Brain microvascular endothelial cell (primary cell): ENCODE results near the gene SF3A1.

Source experiments
- DNase-seq: peaks from one replicate; pipeline ENCODE4 v3.0.0-alpha.2; 2020
- H3K27ac ChIP-seq: fragments of 250-450 bp; sonication (Bioruptor Pico); 2 replicates; pipeline ENCODE4 v1.5.1; 2020; ENCODE audit warnings: mild to moderate bottlenecking, moderate library complexity
- H3K27me3 ChIP-seq: fragments of 250-450 bp; sonication (Bioruptor Pico); replicated peaks from 2 replicates; pipeline ENCODE4 v1.5.1; 2020; ENCODE audit warnings: mild to moderate bottlenecking
- H3K36me3 ChIP-seq: fragments of 250-450 bp; sonication (Bioruptor Pico); replicated peaks from 2 replicates; pipeline ENCODE4 v1.5.1; 2020; ENCODE audit warnings: mild to moderate bottlenecking
- H3K4me3 ChIP-seq: 2 replicates; pipeline ENCODE4 v1.5.1; 2011; ENCODE audit warnings: low read depth, mild to moderate bottlenecking, control low read depth, low read length, moderate library complexity
- CTCF ChIP-seq: IDR thresholded peaks from 2 replicates; pipeline ENCODE4 v1.5.1; 2011; ENCODE audit warnings: low read depth, mild to moderate bottlenecking, moderate library complexity, low read length, control low read depth, inconsistent platforms; ENCODE audit errors: missing control alignments
- in situ Hi-C: cut with HindIII; loops from 2 replicates; pipeline ENCODE4 v1.10.0; 2017; ENCODE audit warnings: low sequenced_read_pairs, low pct_ligation_motif_present

Gene SF3A1

GRCh38 chr22:30287648-30288418 is 68.9 kb downstream of the SF3A1 start:
- peak overlapping the region; percentile 73 for H3K4me3 ChIP-seq
- in situ Hi-C loops, result no loop called here
- H3K36me3 ChIP-seq, result peaks cover 11% of the 10 kb centered on the region
- peak; percentile 81 for DNase-seq
- no peaks in the 10 kb centered on the region for H3K27me3 ChIP-seq
- TF ChIP-seq CTCF, result peak; percentile 67
- H3K27ac ChIP-seq, result no peak overlapping the region

DNA sequence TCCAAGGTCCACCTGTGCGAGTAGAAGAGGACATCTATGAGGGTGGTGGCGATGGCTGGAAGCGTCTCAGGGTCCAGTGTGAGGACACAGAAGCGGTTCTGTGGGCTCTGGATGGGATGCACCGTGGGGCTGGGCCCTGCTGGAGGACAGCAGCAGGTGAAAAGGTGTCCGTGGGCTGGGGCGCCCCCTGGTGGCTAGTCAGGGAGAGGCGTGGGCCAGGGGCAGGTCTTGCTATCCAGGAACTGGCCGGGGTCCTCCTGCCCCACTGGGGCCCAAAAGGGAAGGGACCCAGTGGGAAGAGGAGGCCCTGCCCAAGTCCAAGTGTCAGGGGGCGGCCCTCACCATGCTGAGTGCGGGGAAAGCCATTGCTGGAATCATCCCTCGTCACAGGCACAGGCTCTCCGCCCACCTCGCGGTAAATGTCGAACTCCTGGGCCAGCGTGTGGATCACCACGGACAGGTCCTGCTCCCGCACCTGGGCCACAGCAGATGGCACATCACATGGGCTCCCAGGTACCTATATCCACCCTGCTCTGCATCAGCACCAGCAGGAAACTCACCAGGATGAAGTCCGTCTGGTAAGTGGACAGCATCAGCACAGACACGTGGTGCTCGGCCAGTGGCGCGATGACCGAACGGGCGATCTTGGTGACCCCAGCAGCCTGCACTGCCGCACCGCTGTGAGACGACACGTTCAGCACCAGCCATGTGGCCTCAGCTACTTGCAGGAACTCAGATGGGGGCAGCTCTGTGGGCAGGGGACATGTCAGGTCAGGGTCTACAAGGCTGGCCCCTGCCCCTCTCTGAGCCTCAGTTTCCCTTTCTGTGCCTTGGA is 69.7 kb downstream of the SF3A1 start:
- DNase-seq, result peak; percentile 45
- TF ChIP-seq CTCF, result peak; percentile 95
- Histone ChIP-seq H3K4me3 (no peak overlapping the region), H3K27ac (no peak overlapping the region), H3K36me3 (peaks cover 3% of the 10 kb centered on the region), H3K27me3 (no peaks in the 10 kb centered on the region)
- in situ Hi-C loops, result no loop called here

DNA sequence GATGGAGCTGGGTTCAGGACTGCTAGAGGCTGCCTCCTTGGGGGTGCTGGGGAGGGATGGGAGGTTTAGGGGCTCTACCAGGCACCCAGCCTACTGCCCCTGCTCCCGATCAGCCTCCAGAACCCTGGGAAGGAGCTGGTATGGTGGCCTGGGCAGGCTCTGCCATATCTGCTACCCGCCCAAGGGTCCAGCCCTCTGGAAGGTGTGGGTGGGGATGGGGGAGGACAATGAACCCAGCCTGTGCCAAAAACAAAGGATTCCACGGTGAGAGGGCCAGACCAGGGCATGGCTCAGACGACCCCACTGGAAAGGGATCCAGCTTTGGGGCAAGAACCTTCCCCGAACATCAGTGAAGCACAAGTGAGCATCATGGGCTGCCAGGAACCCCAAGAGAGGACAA is 70.4 kb downstream of the SF3A1 start:
- Histone ChIP-seq H3K27me3 (no peaks in the 10 kb centered on the region), H3K27ac (no peak overlapping the region), H3K36me3 (no peaks in the 10 kb centered on the region), H3K4me3 (no peak overlapping the region)
- DNase-seq, result no peak
- TF ChIP-seq CTCF, result no peak
- in situ Hi-C loops, result no loop called here

- H3K27ac ChIP-seq, result no peak overlapping the region
- TF ChIP-seq CTCF, result no peak
- no peaks in the 10 kb centered on the region for H3K36me3 ChIP-seq
- in situ Hi-C loops, result no loop called here
- H3K27me3 ChIP-seq, result no peaks in the 10 kb centered on the region
- no peak overlapping the region for H3K4me3 ChIP-seq
- DNase-seq, result no peak
Observed at GRCh38 chr22:30285846-30286200, 70.9 kb downstream of the SF3A1 start.

- Histone ChIP-seq H3K27ac (no peak overlapping the region), H3K4me3 (no peak overlapping the region), H3K36me3 (no peaks in the 10 kb centered on the region), H3K27me3 (no peaks in the 10 kb centered on the region)
- in situ Hi-C loops, result no loop called here
- TF ChIP-seq CTCF, result no peak
- no peak for DNase-seq
Observed at GRCh38 chr22:30285176-30285845, 71.4 kb downstream of the SF3A1 start.
